GM23338 (cell line): ENCODE results near the gene SLC26A6. TPM values are rescaled to one million over a fixed set of nuclear protein-coding genes. Genes with fewer than 3 reads are reported as not detected.

Source experiments
- ATAC-seq: fragments of 200-7000 bp; cut with Tn5 transposase; 3 replicates; pipeline ENCODE4 v1.9.1; 2020
- DNase-seq: peaks from one replicate; pipeline ENCODE4 v3.0.0-alpha.2; 2015; ENCODE audit warnings: low spot score
- H2AFZ ChIP-seq: fragments of 200-600 bp; sonication (generic); 2 replicates; pipeline ENCODE4 v1.8.0; 2016; ENCODE audit warnings: antibody characterized with exemption, mild to moderate bottlenecking, moderate library complexity
- H3F3A ChIP-seq: fragments of 200-600 bp; sonication (generic); replicated peaks from 2 replicates; pipeline ENCODE4 v1.8.0; 2017; ENCODE audit warnings: antibody characterized with exemption, mixed run types, low read depth
- H3K27ac ChIP-seq: fragments of 200-600 bp; sonication (generic); 2 replicates; pipeline ENCODE4 v1.6.1; 2016; ENCODE audit warnings: low read depth
- H3K27me3 ChIP-seq: fragments of 200-600 bp; sonication (generic); 2 replicates; pipeline ENCODE4 v1.8.0; 2016; ENCODE audit warnings: mild to moderate bottlenecking, mixed run types, moderate library complexity; ENCODE audit not compliant: insufficient read depth
- H3K36me3 ChIP-seq: fragments of 200-600 bp; sonication (generic); 2 replicates; pipeline ENCODE4 v1.8.0; 2016; ENCODE audit warnings: mild to moderate bottlenecking; ENCODE audit not compliant: insufficient read depth
- H3K4me1 ChIP-seq: fragments of 200-600 bp; sonication (generic); 2 replicates; pipeline ENCODE4 v1.8.0; 2016; ENCODE audit warnings: mild to moderate bottlenecking, moderate library complexity; ENCODE audit not compliant: insufficient read depth
- H3K4me2 ChIP-seq: fragments of 200-600 bp; sonication (generic); 2 replicates; pipeline ENCODE4 v1.7.1; 2017; ENCODE audit warnings: mixed run types
- H3K4me3 ChIP-seq: fragments of 200-600 bp; sonication (generic); 2 replicates; pipeline ENCODE4 v1.6.1; 2016; ENCODE audit warnings: mixed run types
- H3K79me2 ChIP-seq: fragments of 200-600 bp; sonication (generic); replicated peaks from 2 replicates; pipeline ENCODE4 v1.8.0; 2017; ENCODE audit warnings: mild to moderate bottlenecking; ENCODE audit not compliant: insufficient read depth
- H3K9me2 ChIP-seq: fragments of 200-600 bp; sonication (generic); 2 replicates; pipeline ENCODE4 v1.8.0; 2017; ENCODE audit not compliant: insufficient read depth
- H4K20me1 ChIP-seq: fragments of 200-600 bp; sonication (generic); replicated peaks from 2 replicates; pipeline ENCODE4 v1.8.0; 2017; ENCODE audit warnings: mild to moderate bottlenecking; ENCODE audit not compliant: insufficient read depth
- H3K27ac Mint-ChIP-seq: 2 replicates; pipeline ENCODE4 v1.8.0; 2020; ENCODE audit warnings: inconsistent platforms, mild to moderate bottlenecking, moderate library complexity, mixed read lengths
- H3K27me3 Mint-ChIP-seq: 3 replicates; pipeline ENCODE4 v1.8.0; 2022; ENCODE audit warnings: low read depth, mild to moderate bottlenecking, moderate library complexity, mixed read lengths, inconsistent platforms; ENCODE audit not compliant: insufficient read depth, poor library complexity
- H3K36me3 Mint-ChIP-seq: 3 replicates; pipeline ENCODE4 v1.8.0; 2021; ENCODE audit warnings: low read depth, mild to moderate bottlenecking, inconsistent platforms, moderate library complexity, mixed read lengths
- H3K4me1 Mint-ChIP-seq: 3 replicates; pipeline ENCODE4 v1.8.0; 2020; ENCODE audit warnings: mild to moderate bottlenecking, inconsistent platforms, mixed read lengths
- H3K4me3 Mint-ChIP-seq: 3 replicates; pipeline ENCODE4 v1.8.0; 2021; ENCODE audit warnings: moderate library complexity, mild to moderate bottlenecking, inconsistent platforms, mixed read lengths
- H3K9me3 Mint-ChIP-seq: 3 replicates; pipeline ENCODE4 v1.8.0; 2020; ENCODE audit warnings: moderate library complexity, mild to moderate bottlenecking, inconsistent platforms, mixed read lengths
- CREB1 ChIP-seq: fragments of 250-450 bp; sonication (Bioruptor Pico); IDR thresholded peaks from 2 replicates; pipeline ENCODE4 v1.5.0; 2020; ENCODE audit warnings: low read depth, mild to moderate bottlenecking, moderate library complexity
- EZH2 ChIP-seq: fragments of 200-600 bp; sonication (generic); IDR thresholded peaks from one replicate; pipeline ENCODE4 v1.8.0; 2017; ENCODE audit warnings: antibody characterized with exemption, mild to moderate bottlenecking, low read depth; ENCODE audit not compliant: unreplicated experiment
- EZH2phosphoT487 ChIP-seq: fragments of 200-600 bp; sonication (generic); IDR thresholded peaks from one replicate; pipeline ENCODE4 v1.8.1; 2018; ENCODE audit warnings: antibody characterized with exemption; ENCODE audit not compliant: unreplicated experiment
- JUNB ChIP-seq: IDR thresholded peaks from one replicate; pipeline ENCODE4 v1.6.1; 2016; ENCODE audit warnings: antibody characterized with exemption; ENCODE audit not compliant: unreplicated experiment
- NANOG ChIP-seq: IDR thresholded peaks from 2 replicates; pipeline ENCODE4 v1.6.1; 2016; ENCODE audit warnings: antibody characterized with exemption, borderline replicate concordance
- POLR2AphosphoS5 ChIP-seq: IDR thresholded peaks from 2 replicates; pipeline ENCODE4 v1.6.1; 2016; ENCODE audit warnings: antibody characterized with exemption, low read depth
- polyA plus RNA-seq: library from polyadenylated mRNA; unstranded; fragments of >200 nt; fragmentation: Nextera tagmentation; extraction: Ambion mirVana; gene quantifications from 2 replicates; pipeline ENCODE4 v1.2.1, GENCODE V29; 2016
- total RNA-seq: library from RNA; depleted of rRNA; stranded (reverse); fragments of >200 nt; shearing (Covaris generic); gene quantifications from 2 replicates; pipeline ENCODE4 v1.2.3, GENCODE V29; 2014
- TF ChIP-seq, protein P1 (sequence below): fragments of 250-450 bp; sonication (Bioruptor Pico); IDR thresholded peaks from 2 replicates; pipeline ENCODE4 v1.5.0; 2020; ENCODE audit warnings: mild to moderate bottlenecking, moderate library complexity
- TF ChIP-seq, protein P2 (sequence below): IDR thresholded peaks from one replicate; pipeline ENCODE4 v1.6.1; 2018; ENCODE audit warnings: antibody characterized with exemption; ENCODE audit not compliant: unreplicated experiment

The SLC26A6 gene
- total and polyA plus RNA-seq, 2 experiments from 2014 or later, result 34.3 to 96.4 TPM

- Mint-ChIP-seq H3K36me3 (peaks cover 43% of the 10 kb centered on the region), H3K4me3 (no peak overlapping the region; the same call in 2 of the 3 replicates), H3K27me3 (peaks cover 16% of the 10 kb centered on the region), H3K27ac (no peak overlapping the region), H3K4me1 (peaks cover 2% of the 10 kb centered on the region; the same call in 1 of the 3 replicates), H3K9me3 (peaks cover 31% of the 10 kb centered on the region)
- no peak for DNase-seq
- H3K36me3 ChIP-seq, result peaks cover 7% of the 10 kb centered on the region
- H3K27me3 ChIP-seq, result no peaks in the 10 kb centered on the region
- H3K4me2 ChIP-seq, result no peak overlapping the region
- peaks cover under 1% of the 10 kb centered on the region for H3K79me2 ChIP-seq
- peaks cover 20% of the 10 kb centered on the region for H3F3A ChIP-seq
- peaks cover 8% of the 10 kb centered on the region for H3K4me1 ChIP-seq
- H2AFZ ChIP-seq, result no peak overlapping the region
- TF ChIP-seq NANOG (no peak), JUNB (no peak), POLR2AphosphoS5 (no peak), EZH2 (no peak), EZH2phosphoT487 (no peak), CREB1 (no peak)
- TF ChIP-seq, protein P1, sequence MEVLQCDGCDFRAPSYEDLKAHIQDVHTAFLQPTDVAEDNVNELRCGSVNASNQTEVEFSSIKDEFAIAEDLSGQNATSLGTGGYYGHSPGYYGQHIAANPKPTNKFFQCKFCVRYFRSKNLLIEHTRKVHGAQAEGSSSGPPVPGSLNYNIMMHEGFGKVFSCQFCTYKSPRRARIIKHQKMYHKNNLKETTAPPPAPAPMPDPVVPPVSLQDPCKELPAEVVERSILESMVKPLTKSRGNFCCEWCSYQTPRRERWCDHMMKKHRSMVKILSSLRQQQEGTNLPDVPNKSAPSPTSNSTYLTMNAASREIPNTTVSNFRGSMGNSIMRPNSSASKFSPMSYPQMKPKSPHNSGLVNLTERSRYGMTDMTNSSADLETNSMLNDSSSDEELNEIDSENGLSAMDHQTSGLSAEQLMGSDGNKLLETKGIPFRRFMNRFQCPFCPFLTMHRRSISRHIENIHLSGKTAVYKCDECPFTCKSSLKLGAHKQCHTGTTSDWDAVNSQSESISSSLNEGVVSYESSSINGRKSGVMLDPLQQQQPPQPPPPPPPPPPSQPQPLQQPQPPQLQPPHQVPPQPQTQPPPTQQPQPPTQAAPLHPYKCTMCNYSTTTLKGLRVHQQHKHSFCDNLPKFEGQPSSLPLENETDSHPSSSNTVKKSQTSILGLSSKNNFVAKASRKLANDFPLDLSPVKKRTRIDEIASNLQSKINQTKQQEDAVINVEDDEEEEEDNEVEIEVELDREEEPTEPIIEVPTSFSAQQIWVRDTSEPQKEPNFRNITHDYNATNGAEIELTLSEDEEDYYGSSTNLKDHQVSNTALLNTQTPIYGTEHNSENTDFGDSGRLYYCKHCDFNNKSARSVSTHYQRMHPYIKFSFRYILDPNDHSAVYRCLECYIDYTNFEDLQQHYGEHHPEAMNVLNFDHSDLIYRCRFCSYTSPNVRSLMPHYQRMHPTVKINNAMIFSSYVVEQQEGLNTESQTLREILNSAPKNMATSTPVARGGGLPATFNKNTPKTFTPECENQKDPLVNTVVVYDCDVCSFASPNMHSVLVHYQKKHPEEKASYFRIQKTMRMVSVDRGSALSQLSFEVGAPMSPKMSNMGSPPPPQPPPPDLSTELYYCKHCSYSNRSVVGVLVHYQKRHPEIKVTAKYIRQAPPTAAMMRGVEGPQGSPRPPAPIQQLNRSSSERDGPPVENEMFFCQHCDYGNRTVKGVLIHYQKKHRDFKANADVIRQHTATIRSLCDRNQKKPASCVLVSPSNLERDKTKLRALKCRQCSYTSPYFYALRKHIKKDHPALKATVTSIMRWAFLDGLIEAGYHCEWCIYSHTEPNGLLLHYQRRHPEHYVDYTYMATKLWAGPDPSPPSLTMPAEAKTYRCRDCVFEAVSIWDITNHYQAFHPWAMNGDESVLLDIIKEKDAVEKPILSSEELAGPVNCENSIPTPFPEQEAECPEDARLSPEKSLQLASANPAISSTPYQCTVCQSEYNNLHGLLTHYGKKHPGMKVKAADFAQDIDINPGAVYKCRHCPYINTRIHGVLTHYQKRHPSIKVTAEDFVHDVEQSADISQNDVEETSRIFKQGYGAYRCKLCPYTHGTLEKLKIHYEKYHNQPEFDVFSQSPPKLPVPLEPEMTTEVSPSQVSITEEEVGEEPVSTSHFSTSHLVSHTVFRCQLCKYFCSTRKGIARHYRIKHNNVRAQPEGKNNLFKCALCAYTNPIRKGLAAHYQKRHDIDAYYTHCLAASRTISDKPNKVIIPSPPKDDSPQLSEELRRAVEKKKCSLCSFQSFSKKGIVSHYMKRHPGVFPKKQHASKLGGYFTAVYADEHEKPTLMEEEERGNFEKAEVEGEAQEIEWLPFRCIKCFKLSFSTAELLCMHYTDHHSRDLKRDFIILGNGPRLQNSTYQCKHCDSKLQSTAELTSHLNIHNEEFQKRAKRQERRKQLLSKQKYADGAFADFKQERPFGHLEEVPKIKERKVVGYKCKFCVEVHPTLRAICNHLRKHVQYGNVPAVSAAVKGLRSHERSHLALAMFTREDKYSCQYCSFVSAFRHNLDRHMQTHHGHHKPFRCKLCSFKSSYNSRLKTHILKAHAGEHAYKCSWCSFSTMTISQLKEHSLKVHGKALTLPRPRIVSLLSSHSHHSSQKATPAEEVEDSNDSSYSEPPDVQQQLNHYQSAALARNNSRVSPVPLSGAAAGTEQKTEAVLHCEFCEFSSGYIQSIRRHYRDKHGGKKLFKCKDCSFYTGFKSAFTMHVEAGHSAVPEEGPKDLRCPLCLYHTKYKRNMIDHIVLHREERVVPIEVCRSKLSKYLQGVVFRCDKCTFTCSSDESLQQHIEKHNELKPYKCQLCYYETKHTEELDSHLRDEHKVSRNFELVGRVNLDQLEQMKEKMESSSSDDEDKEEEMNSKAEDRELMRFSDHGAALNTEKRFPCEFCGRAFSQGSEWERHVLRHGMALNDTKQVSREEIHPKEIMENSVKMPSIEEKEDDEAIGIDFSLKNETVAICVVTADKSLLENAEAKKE (CRISPR knock-in tag), result no peak
- TF ChIP-seq, protein P2, sequence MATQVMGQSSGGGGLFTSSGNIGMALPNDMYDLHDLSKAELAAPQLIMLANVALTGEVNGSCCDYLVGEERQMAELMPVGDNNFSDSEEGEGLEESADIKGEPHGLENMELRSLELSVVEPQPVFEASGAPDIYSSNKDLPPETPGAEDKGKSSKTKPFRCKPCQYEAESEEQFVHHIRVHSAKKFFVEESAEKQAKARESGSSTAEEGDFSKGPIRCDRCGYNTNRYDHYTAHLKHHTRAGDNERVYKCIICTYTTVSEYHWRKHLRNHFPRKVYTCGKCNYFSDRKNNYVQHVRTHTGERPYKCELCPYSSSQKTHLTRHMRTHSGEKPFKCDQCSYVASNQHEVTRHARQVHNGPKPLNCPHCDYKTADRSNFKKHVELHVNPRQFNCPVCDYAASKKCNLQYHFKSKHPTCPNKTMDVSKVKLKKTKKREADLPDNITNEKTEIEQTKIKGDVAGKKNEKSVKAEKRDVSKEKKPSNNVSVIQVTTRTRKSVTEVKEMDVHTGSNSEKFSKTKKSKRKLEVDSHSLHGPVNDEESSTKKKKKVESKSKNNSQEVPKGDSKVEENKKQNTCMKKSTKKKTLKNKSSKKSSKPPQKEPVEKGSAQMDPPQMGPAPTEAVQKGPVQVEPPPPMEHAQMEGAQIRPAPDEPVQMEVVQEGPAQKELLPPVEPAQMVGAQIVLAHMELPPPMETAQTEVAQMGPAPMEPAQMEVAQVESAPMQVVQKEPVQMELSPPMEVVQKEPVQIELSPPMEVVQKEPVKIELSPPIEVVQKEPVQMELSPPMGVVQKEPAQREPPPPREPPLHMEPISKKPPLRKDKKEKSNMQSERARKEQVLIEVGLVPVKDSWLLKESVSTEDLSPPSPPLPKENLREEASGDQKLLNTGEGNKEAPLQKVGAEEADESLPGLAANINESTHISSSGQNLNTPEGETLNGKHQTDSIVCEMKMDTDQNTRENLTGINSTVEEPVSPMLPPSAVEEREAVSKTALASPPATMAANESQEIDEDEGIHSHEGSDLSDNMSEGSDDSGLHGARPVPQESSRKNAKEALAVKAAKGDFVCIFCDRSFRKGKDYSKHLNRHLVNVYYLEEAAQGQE, result no peak
- ATAC-seq, result no peak
- H3K27ac ChIP-seq, result no peak overlapping the region
- no peaks in the 10 kb centered on the region for H3K9me2 ChIP-seq
- H4K20me1 ChIP-seq, result no peaks in the 10 kb centered on the region
- no peak overlapping the region for H3K4me3 ChIP-seq
Measured at GRCh38 chr3:48614044-48614443, 21.2 kb downstream of the SLC26A6 start.
